ENCODE measurements around the gene WDR89. TPM values are rescaled to one million over a fixed set of nuclear protein-coding genes. Genes with fewer than 3 reads are reported as not detected.

Gene WDR89
- total RNA-seq, 2 experiments from 2014 or later, result 27.3 to 30.4 TPM

GRCh38 chr14:63573581-63573980 lies 68.1 kb downstream of the WDR89 start:
- ChIA-PET CTCF (no interaction called here), POLR2A (no interaction called here)
- DNase-seq, result no peak
- Mint-ChIP-seq H3K27ac (no peak overlapping the region), H3K4me1 (ENCODE audit: low read depth) (no peaks in the 10 kb centered on the region), H3K27me3 (no peaks in the 10 kb centered on the region), H3K4me3 (no peak overlapping the region), H3K36me3 (no peaks in the 10 kb centered on the region), H3K9me3 (no peaks in the 10 kb centered on the region)
- intact Hi-C loops (cut with micrococcal nuclease), result no loop called here

- Mint-ChIP-seq H3K4me1 (ENCODE audit: low read depth) (no peaks in the 10 kb centered on the region), H3K27ac (no peak overlapping the region), H3K4me3 (no peak overlapping the region), H3K9me3 (no peaks in the 10 kb centered on the region), H3K27me3 (peaks cover 4% of the 10 kb centered on the region), H3K36me3 (no peaks in the 10 kb centered on the region)
- intact Hi-C loops (cut with micrococcal nuclease), result no loop called here
- CTCF ChIA-PET, result no interaction called here
- no peak for DNase-seq
- POLR2A ChIA-PET, result no interaction called here
Measured at GRCh38 chr14:63565448-63565847, 76.2 kb downstream of the WDR89 start.

GRCh38 chr14:63564318-63564717 lies 77.4 kb downstream of the WDR89 start:
- no peak overlapping the region for H3K27ac Mint-ChIP-seq
- no peaks in the 10 kb centered on the region for H3K9me3 Mint-ChIP-seq
- POLR2A ChIA-PET, result no interaction called here
- no peak for DNase-seq
- peaks cover 4% of the 10 kb centered on the region for H3K27me3 Mint-ChIP-seq
- CTCF ChIA-PET, result no interaction called here
- intact Hi-C loops (cut with micrococcal nuclease), result no loop called here
- no peaks in the 10 kb centered on the region for H3K36me3 Mint-ChIP-seq
- H3K4me3 Mint-ChIP-seq, result no peak overlapping the region
- H3K4me1 Mint-ChIP-seq (ENCODE audit: low read depth), result no peaks in the 10 kb centered on the region

- Mint-ChIP-seq H3K4me1 (ENCODE audit: low read depth) (no peaks in the 10 kb centered on the region), H3K36me3 (no peaks in the 10 kb centered on the region), H3K27ac (no peak overlapping the region), H3K27me3 (peaks cover 4% of the 10 kb centered on the region), H3K4me3 (no peak overlapping the region), H3K9me3 (no peaks in the 10 kb centered on the region)
- CTCF ChIA-PET, result interaction anchor here (0.6 kb wide), 1 partner anchor 545 kb away, joined by 3 read pairs; no protein-coding TSS in a partner anchor
- no peak for DNase-seq
- intact Hi-C loops (cut with micrococcal nuclease), result no loop called here
- POLR2A ChIA-PET, result no interaction called here
Measured at GRCh38 chr14:63563370-63564026, 78.2 kb downstream of the WDR89 start.

- intact Hi-C loops (cut with micrococcal nuclease), result no loop called here
- Mint-ChIP-seq H3K36me3 (no peaks in the 10 kb centered on the region), H3K27ac (no peak overlapping the region), H3K9me3 (no peaks in the 10 kb centered on the region), H3K4me3 (no peak overlapping the region), H3K27me3 (peaks cover 5% of the 10 kb centered on the region), H3K4me1 (ENCODE audit: low read depth) (no peaks in the 10 kb centered on the region)
- DNase-seq, result no peak
- ChIA-PET CTCF (no interaction called here), POLR2A (no interaction called here)
Measured at GRCh38 chr14:63562405-63562804, 79.3 kb downstream of the WDR89 start.

- intact Hi-C loops (cut with micrococcal nuclease), result loop anchor here (5.0 kb wide), 1 partner anchor 157 kb away; no protein-coding TSS in a partner anchor
- Mint-ChIP-seq H3K27ac (peak overlapping the region; percentile 49), H3K9me3 (no peaks in the 10 kb centered on the region), H3K4me1 (ENCODE audit: low read depth) (peaks cover 14% of the 10 kb centered on the region), H3K27me3 (peaks cover 2% of the 10 kb centered on the region), H3K4me3 (no peak overlapping the region), H3K36me3 (no peaks in the 10 kb centered on the region)
- ChIA-PET CTCF (interaction anchor here (0.8 kb wide), 1 partner anchor 167 kb away, joined by 4 read pairs; no protein-coding TSS in a partner anchor), POLR2A (interaction anchor here (1.1 to 1.2 kb wide), 2 partner anchors 13 to 170 kb away, joined by 3 to 9 read pairs; partner anchors contain the start of gene PPP2R5E)
- peak; percentile 47 for DNase-seq
Measured at GRCh38 chr14:63555572-63555971, 86.1 kb downstream of the WDR89 start.

- DNase-seq, result peak; percentile 13
- H3K4me3 Mint-ChIP-seq, result no peak overlapping the region
- POLR2A ChIA-PET, result no interaction called here
- intact Hi-C loops (cut with micrococcal nuclease), result no loop called here
- H3K27ac Mint-ChIP-seq, result no peak overlapping the region
- no peaks in the 10 kb centered on the region for H3K9me3 Mint-ChIP-seq
- no peaks in the 10 kb centered on the region for H3K27me3 Mint-ChIP-seq
- H3K4me1 Mint-ChIP-seq (ENCODE audit: low read depth), result peaks cover 14% of the 10 kb centered on the region
- CTCF ChIA-PET, result interaction anchor here (1.8 kb wide), 1 partner anchor 8 kb away, joined by 8 read pairs; the partner anchor contains the start of gene PPP2R5E
- H3K36me3 Mint-ChIP-seq, result no peaks in the 10 kb centered on the region
Measured at GRCh38 chr14:63551332-63551731, 90.3 kb downstream of the WDR89 start.

- Mint-ChIP-seq H3K27me3 (no peaks in the 10 kb centered on the region), H3K4me3 (no peak overlapping the region), H3K27ac (no peak overlapping the region), H3K4me1 (ENCODE audit: low read depth) (peaks cover 17% of the 10 kb centered on the region), H3K9me3 (no peaks in the 10 kb centered on the region), H3K36me3 (peaks cover 2% of the 10 kb centered on the region)
- POLR2A ChIA-PET, result no interaction called here
- no peak for DNase-seq
- CTCF ChIA-PET, result interaction anchor here (0.9 kb wide), 1 partner anchor 86 kb away, joined by 3 read pairs; no protein-coding TSS in a partner anchor
- intact Hi-C loops (cut with micrococcal nuclease), result loop anchor here (10.0 kb wide), 1 partner anchor 307 kb away; the partner anchor contains the start of gene SYNE2
Measured at GRCh38 chr14:63547798-63548335, 93.8 kb downstream of the WDR89 start.

Other genes starting within 250 kb of the WDR89 start
- 10 to 100 TPM; 37.7 to 37.8 TPM for gene PPP2R5E, start 98.5 kb downstream of the WDR89 start, total RNA-seq
- gene SGPP1, start 86.2 kb upstream of the WDR89 start, total RNA-seq, result 10 to 100 TPM; 10.5 to 11.3 TPM
- gene SYNE2, start 211.1 kb upstream of the WDR89 start, total RNA-seq, result 10 to 100 TPM; 27.6 to 27.7 TPM